ENCODE data around the gene DRAM1. TPM values are rescaled to one million over a fixed set of nuclear protein-coding genes. Genes with fewer than 3 reads are reported as not detected.

Gene DRAM1
- total and polyA plus RNA-seq, 2 donors (not counting 1 experiment from before 2014, with no cell fraction given): 2.1 to 10.2 TPM

DNA sequence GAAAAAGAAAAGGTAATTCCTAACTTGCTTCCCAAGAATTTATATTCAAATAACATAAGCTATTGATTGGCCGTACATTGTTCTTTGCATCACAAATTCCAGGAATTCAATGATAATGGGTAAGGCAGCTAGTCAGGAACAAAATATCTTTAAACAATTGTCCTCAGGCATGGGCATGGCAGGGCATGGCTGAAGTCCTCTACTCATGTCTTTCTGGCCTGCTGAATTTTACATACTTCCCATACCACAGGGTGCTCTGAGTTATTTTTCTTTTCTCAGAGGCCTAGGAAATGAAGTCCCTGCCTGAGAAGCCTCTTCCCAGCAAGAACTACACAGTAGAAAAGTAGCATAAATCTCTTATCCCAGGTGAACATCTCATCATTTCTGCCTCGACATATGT lies 15.1 kb upstream of the DRAM1 start:
- H3K27ac Mint-ChIP-seq: no peak overlapping the region
- no peak for TF ChIP-seq CTCF (IDR thresholded peaks at IDR 0.05)
- no peak for TF ChIP-seq EZH2 (IDR thresholded peaks at IDR 0.05; ENCODE audit: borderline replicate concordance, insufficient read depth, low read depth, low read length, poor library complexity, severe bottlenecking)

DNA sequence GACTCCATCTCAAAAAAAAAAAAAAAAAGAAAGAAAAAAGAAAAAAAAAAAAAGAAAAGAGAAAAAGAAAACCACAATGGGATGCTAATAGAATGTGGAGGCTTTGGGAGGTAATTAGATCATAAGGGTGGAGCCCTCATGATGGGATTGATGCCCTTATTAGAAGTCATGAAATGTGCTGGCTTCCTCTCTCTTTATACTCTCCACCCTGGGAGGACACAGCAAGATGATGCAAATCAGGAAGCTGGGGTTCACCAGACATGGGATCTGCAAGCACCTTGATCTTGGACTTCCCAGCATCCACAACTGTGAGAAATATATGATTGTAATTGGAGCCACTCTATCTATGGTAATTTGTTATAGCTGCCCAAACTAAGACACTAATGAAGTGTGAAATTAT lies 13.4 kb upstream of the DRAM1 start:
- no peak overlapping the region for H3K9ac ChIP-seq (ENCODE audit: low read length)
- H3K4me2 ChIP-seq (replicated peaks; ENCODE audit: low read depth, low read length, poor library complexity, severe bottlenecking): no peak overlapping the region
- ChIA-PET CTCF (interaction anchor here (0.6 to 1.3 kb wide), 3 partner anchors 50 to 449 kb away, joined by 3 to 4 read pairs (median 4); no protein-coding TSS in a partner anchor), POLR2A (no interaction called here)
- ATAC-seq (ENCODE audit: low read depth) (no peak), DNase-seq (no peak)
- H3K9me3 Mint-ChIP-seq (ENCODE audit: insufficient read depth): no peaks in the 10 kb centered on the region
- peaks cover 0 to 9% (median 0%) of the 10 kb centered on the region in 3 donors for H3K9me3 ChIP-seq (ENCODE audit: control extremely low read depth in 1 of 3, control insufficient read depth in 2 of 3, insufficient read depth in 1 of 3, low read length in 2 of 3)
- H4K20me1 ChIP-seq (ENCODE audit: control insufficient read depth, insufficient read depth, low read length, poor library complexity, severe bottlenecking): no peaks in the 10 kb centered on the region
- H3K27ac Mint-ChIP-seq: no peak overlapping the region
- no peaks in the 10 kb centered on the region for H3K4me1 ChIP-seq (ENCODE audit: control insufficient read depth in 2 of 2, insufficient read depth in 2 of 2, low read length in 2 of 2)
- peaks cover 7% of the 10 kb centered on the region for H3K27me3 Mint-ChIP-seq
- H3K79me2 ChIP-seq (ENCODE audit: control insufficient read depth, insufficient read depth, low read length): no peaks in the 10 kb centered on the region
- no peak overlapping the region for H3K4me3 ChIP-seq (ENCODE audit: control extremely low read depth in 1 of 5, extremely low read depth in 1 of 5, insufficient read depth in 1 of 5, low read depth in 2 of 5, low read length in 4 of 5)
- peaks cover 2% of the 10 kb centered on the region for H3K4me1 Mint-ChIP-seq
- H3K36me3 ChIP-seq (replicated peaks in 1 of 2; ENCODE audit: control extremely low read depth in 1 of 2, control insufficient read depth in 1 of 2, extremely low read depth in 1 of 2, insufficient read depth in 2 of 2, low read length in 1 of 2): no peaks in the 10 kb centered on the region
- no peak overlapping the region for H3K4me3 Mint-ChIP-seq
- no peak overlapping the region for H2AFZ ChIP-seq (ENCODE audit: insufficient read depth, low read depth, low read length, poor library complexity, severe bottlenecking)
- no peak overlapping the region for H3K27ac ChIP-seq (ENCODE audit: low read length in 2 of 2)
- intact Hi-C loops (cut with micrococcal nuclease): no loop called here
- H3K27me3 ChIP-seq (replicated peaks in 1 of 4; ENCODE audit: control extremely low read depth in 1 of 4, control insufficient read depth in 3 of 4, insufficient read depth in 4 of 4, low read length in 3 of 4): no peaks in the 10 kb centered on the region
- TF ChIP-seq EZH2 (IDR thresholded peaks at IDR 0.05; ENCODE audit: borderline replicate concordance, insufficient read depth, low read depth, low read length, poor library complexity, severe bottlenecking) (no peak), CTCF (IDR thresholded peaks at IDR 0.05) (no peak)

More for the DNA sequence above, 15.1 kb upstream of the DRAM1 start:
- no peaks in the 10 kb centered on the region for H4K20me1 ChIP-seq (ENCODE audit: control insufficient read depth, insufficient read depth, low read length, poor library complexity, severe bottlenecking)
- no peak overlapping the region for H3K9ac ChIP-seq (ENCODE audit: low read length)
- H3K9me3 Mint-ChIP-seq (ENCODE audit: insufficient read depth): no peaks in the 10 kb centered on the region
- peaks cover 7% of the 10 kb centered on the region for H3K27me3 Mint-ChIP-seq
- no peaks in the 10 kb centered on the region for H3K27me3 ChIP-seq (replicated peaks in 1 of 4; ENCODE audit: control extremely low read depth in 1 of 4, control insufficient read depth in 3 of 4, insufficient read depth in 4 of 4, low read length in 3 of 4)
- no CpG with 5 or more reads among the region's 2 CpGs for WGBS (ENCODE audit: insufficient coverage)
- no peak overlapping the region for H3K4me2 ChIP-seq (replicated peaks; ENCODE audit: low read depth, low read length, poor library complexity, severe bottlenecking)
- H3K9me3 ChIP-seq (ENCODE audit: control extremely low read depth in 1 of 3, control insufficient read depth in 2 of 3, insufficient read depth in 1 of 3, low read length in 2 of 3): peaks cover 0 to 6% (median 0%) of the 10 kb centered on the region in 3 donors
- H3K36me3 ChIP-seq (replicated peaks in 1 of 2; ENCODE audit: control extremely low read depth in 1 of 2, control insufficient read depth in 1 of 2, extremely low read depth in 1 of 2, insufficient read depth in 2 of 2, low read length in 1 of 2): no peaks in the 10 kb centered on the region
- intact Hi-C loops (cut with micrococcal nuclease): no loop called here
- no peak for ATAC-seq (ENCODE audit: low read depth)
- peaks cover 2% of the 10 kb centered on the region for H3K4me1 Mint-ChIP-seq
- H3K4me3 Mint-ChIP-seq: no peak overlapping the region
- no peak for DNase-seq
- no peak overlapping the region for H2AFZ ChIP-seq (ENCODE audit: insufficient read depth, low read depth, low read length, poor library complexity, severe bottlenecking)
- H3K79me2 ChIP-seq (ENCODE audit: control insufficient read depth, insufficient read depth, low read length): no peaks in the 10 kb centered on the region
- H3K27ac ChIP-seq (ENCODE audit: low read length in 2 of 2): no peak overlapping the region
- POLR2A ChIA-PET: no interaction called here
- no peaks in the 10 kb centered on the region for H3K4me1 ChIP-seq (ENCODE audit: control insufficient read depth in 2 of 2, insufficient read depth in 2 of 2, low read length in 2 of 2)
- CTCF ChIA-PET: interaction anchor here (1.2 kb wide), 1 partner anchor 21 kb away, joined by 3 read pairs; no protein-coding TSS in a partner anchor
- no peak overlapping the region for H3K4me3 ChIP-seq (ENCODE audit: control extremely low read depth in 1 of 5, extremely low read depth in 1 of 5, insufficient read depth in 1 of 5, low read depth in 2 of 5, low read length in 4 of 5)

Data from B cell (primary cell).